Measurements from ENCODE around the gene FNDC8.

DNA sequence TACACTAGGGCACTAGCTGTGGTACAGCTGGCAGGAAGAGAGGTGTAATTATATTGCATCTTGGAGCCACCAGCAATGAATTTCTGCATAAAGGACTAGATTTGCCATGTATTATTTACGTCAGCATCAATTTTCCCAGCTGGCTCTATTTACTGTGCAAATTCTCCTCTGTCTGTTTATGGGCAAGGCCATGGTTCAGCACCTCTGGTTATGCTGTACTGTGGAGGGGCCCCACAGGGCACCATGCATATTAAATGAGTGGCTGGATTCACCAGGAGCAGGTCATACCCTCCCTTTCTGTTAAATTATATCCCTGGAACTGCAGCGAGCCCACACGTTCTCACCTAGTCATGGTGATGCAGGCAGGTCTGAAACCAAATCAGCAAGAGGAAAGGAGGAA, 21.5 kb upstream of the FNDC8 start:
- TF ChIP-seq CTCF (IDR thresholded peaks at IDR 0.05) = no peak
- no peak for TF ChIP-seq EZH2 (IDR thresholded peaks at IDR 0.05; ENCODE audit: borderline replicate concordance, insufficient read depth, low read depth, low read length, poor library complexity, severe bottlenecking)
